C4-2B (cell line): ENCODE results near the gene CDCA7L.

Experiments used
- CTCF ChIP-seq: fragments of 450-650 bp; conservative IDR thresholded peaks from 2 replicates; pipeline ENCODE4 v1.5.1; 2017; ENCODE audit warnings: mild to moderate bottlenecking
- ZFX ChIP-seq: fragments of 450-650 bp; IDR thresholded peaks from 2 replicates; pipeline ENCODE4 v1.6.1; 2017

GRCh38 chr7:21939136-21939857 is 6.4 kb downstream of the CDCA7L start:
- no peak for TF ChIP-seq CTCF
- TF ChIP-seq ZFX, result no peak
